GM06990 (cell line): Measurements from ENCODE around the gene TULP4.
"Not testable (repeated sequence)": the region's sequence is repeated elsewhere in the genome, so short reads cannot be mapped to it uniquely, and the experiment has no call there.

ENCODE experiments used
- DNase-seq: peaks from one replicate; pipeline ENCODE4 v3.0.0-alpha.2; 2011; ENCODE audit not compliant: insufficient read length; ENCODE audit errors: extremely low read depth
- H3K27me3 ChIP-seq: replicated peaks from 2 replicates; pipeline ENCODE4 v1.6.0; 2011; ENCODE audit warnings: low read length; ENCODE audit not compliant: control insufficient read depth, insufficient read depth
- H3K36me3 ChIP-seq: 2 replicates; pipeline ENCODE4 v1.5.1; 2011; ENCODE audit warnings: low read length; ENCODE audit not compliant: control insufficient read depth, insufficient read depth
- H3K4me3 ChIP-seq: replicated peaks from 2 replicates; pipeline ENCODE4 v1.5.1; 2011; ENCODE audit warnings: low read depth, mild to moderate bottlenecking, control low read depth, low read length
- CTCF ChIP-seq: IDR thresholded peaks from 2 replicates; pipeline ENCODE4 v1.5.1; 2011; ENCODE audit warnings: low read length, control low read depth, mild to moderate bottlenecking, inconsistent platforms; ENCODE audit not compliant: insufficient read depth, poor library complexity, severe bottlenecking

TULP4 gene

GRCh38 chr6:158399040-158399700 is 86.9 kb downstream of the TULP4 start:
- DNase-seq = no peak
- Histone ChIP-seq H3K36me3 (no peaks in the 10 kb centered on the region), H3K4me3 (no peak overlapping the region), H3K27me3 (no peaks in the 10 kb centered on the region)
- no peak for TF ChIP-seq CTCF

GRCh38 chr6:158402184-158402583 is 89.9 kb downstream of the TULP4 start:
- Histone ChIP-seq H3K27me3 (no peaks in the 10 kb centered on the region), H3K36me3 (no peaks in the 10 kb centered on the region), H3K4me3 (no peak overlapping the region)
- TF ChIP-seq CTCF = no peak
- DNase-seq = no peak

GRCh38 chr6:158405321-158405831 is 93.1 kb downstream of the TULP4 start:
- not testable (repeated sequence) for H3K36me3 ChIP-seq, H3K4me3 ChIP-seq, DNase-seq, H3K27me3 ChIP-seq

- DNase-seq = no peak
- Histone ChIP-seq H3K36me3 (no peaks in the 10 kb centered on the region), H3K27me3 (no peaks in the 10 kb centered on the region), H3K4me3 (no peak overlapping the region)
- TF ChIP-seq CTCF = no peak
These were observed 93.7 kb downstream of the TULP4 start for GRCh38 chr6:158405933-158406332.

GRCh38 chr6:158406736-158407135 is 94.5 kb downstream of the TULP4 start:
- TF ChIP-seq CTCF = no peak

GRCh38 chr6:158408013-158408412 is 95.7 kb downstream of the TULP4 start:
- Histone ChIP-seq H3K4me3 (no peak overlapping the region), H3K27me3 (no peaks in the 10 kb centered on the region), H3K36me3 (no peaks in the 10 kb centered on the region)
- DNase-seq = no peak
- TF ChIP-seq CTCF = no peak

More at GRCh38 chr6:158406736-158407135, 94.5 kb downstream of the TULP4 start:
- no peak for DNase-seq
- H3K27me3 ChIP-seq = no peaks in the 10 kb centered on the region
- H3K4me3 ChIP-seq = no peak overlapping the region
- H3K36me3 ChIP-seq = no peaks in the 10 kb centered on the region
